HG03095 (cell line): ENCODE results near the gene MICAL3.

Source experiments
- ATAC-seq: cut with Tn5 transposase; IDR thresholded peaks from one replicate; pipeline ENCODE4 v1.9.1; 2021; ENCODE audit warnings: moderate library complexity; ENCODE audit not compliant: unreplicated experiment

Gene MICAL3

GRCh38 chr22:17917490-17917983 is 106.8 kb downstream of the MICAL3 start:
- no peak for ATAC-seq

- ATAC-seq, result no peak
Observed at GRCh38 chr22:17916226-17916889, 108.0 kb downstream of the MICAL3 start.

GRCh38 chr22:17915676-17916075 is 108.7 kb downstream of the MICAL3 start:
- ATAC-seq, result no peak

- ATAC-seq, result no peak
Observed at GRCh38 chr22:17915188-17915587, 109.2 kb downstream of the MICAL3 start.

GRCh38 chr22:17914474-17914873 is 109.9 kb downstream of the MICAL3 start:
- no peak for ATAC-seq

GRCh38 chr22:17913801-17914347 is 110.5 kb downstream of the MICAL3 start:
- no peak for ATAC-seq

GRCh38 chr22:17912945-17913721 is 111.2 kb downstream of the MICAL3 start:
- no peak for ATAC-seq

GRCh38 chr22:17911887-17912286 is 112.5 kb downstream of the MICAL3 start:
- ATAC-seq, result no peak

GRCh38 chr22:17911312-17911705 is 113.1 kb downstream of the MICAL3 start:
- no peak for ATAC-seq

GRCh38 chr22:17910561-17911311 is 113.6 kb downstream of the MICAL3 start:
- ATAC-seq, result no peak

GRCh38 chr22:17907748-17908051 is 116.7 kb downstream of the MICAL3 start:
- no peak for ATAC-seq

- ATAC-seq, result no peak
Observed at GRCh38 chr22:17906978-17907747, 117.2 kb downstream of the MICAL3 start.

GRCh38 chr22:17905445-17905844 is 118.9 kb downstream of the MICAL3 start:
- ATAC-seq, result no peak

- ATAC-seq, result no peak
Observed at GRCh38 chr22:17903564-17904295, 120.6 kb downstream of the MICAL3 start.

GRCh38 chr22:17902960-17903359 is 121.4 kb downstream of the MICAL3 start:
- no peak for ATAC-seq

GRCh38 chr22:17898375-17898774 is 126.0 kb downstream of the MICAL3 start:
- no peak for ATAC-seq

- no peak for ATAC-seq
Observed at GRCh38 chr22:17897858-17898257, 126.5 kb downstream of the MICAL3 start.

- ATAC-seq, result no peak
Observed at GRCh38 chr22:17897426-17897825, 126.9 kb downstream of the MICAL3 start.

- no peak for ATAC-seq
Observed at GRCh38 chr22:17896586-17896985, 127.8 kb downstream of the MICAL3 start.

GRCh38 chr22:17893900-17894535 is 130.3 kb downstream of the MICAL3 start:
- ATAC-seq, result no peak
